Loucy (cell line): ENCODE data around the gene TTC32.

Experiments
- H2AFZ ChIP-seq: fragments of 200-600 bp; sonication (generic); 2 replicates; pipeline ENCODE4 v1.6.0; 2016; ENCODE audit warnings: antibody characterized with exemption, mild to moderate bottlenecking, low read length, moderate library complexity
- H3F3A ChIP-seq: fragments of 200-600 bp; 2 replicates; pipeline ENCODE4 v1.6.0; 2016; ENCODE audit warnings: antibody characterized with exemption, low read depth, mild to moderate bottlenecking
- H3K27me3 ChIP-seq: fragments of 200-600 bp; sonication (generic); 2 replicates; pipeline ENCODE4 v1.6.1; 2014; ENCODE audit warnings: low read length, mild to moderate bottlenecking; ENCODE audit not compliant: insufficient read depth, poor library complexity, severe bottlenecking
- H3K36me3 ChIP-seq: fragments of 200-600 bp; sonication (generic); 2 replicates; pipeline ENCODE4 v1.6.1; 2016; ENCODE audit warnings: low read length; ENCODE audit not compliant: insufficient read depth
- H3K4me1 ChIP-seq: fragments of 200-600 bp; sonication (generic); 2 replicates; pipeline ENCODE4 v1.5.1; 2014; ENCODE audit warnings: low read length, mild to moderate bottlenecking; ENCODE audit not compliant: insufficient read depth, poor library complexity, severe bottlenecking
- H3K4me2 ChIP-seq: fragments of 200-600 bp; sonication (generic); 2 replicates; pipeline ENCODE4 v1.6.0; 2014; ENCODE audit warnings: antibody characterized with exemption, low read length, low read depth, mild to moderate bottlenecking; ENCODE audit not compliant: poor library complexity, severe bottlenecking
- H3K4me3 ChIP-seq: fragments of 200-600 bp; sonication (generic); 2 replicates; pipeline ENCODE4 v1.5.1; 2014; ENCODE audit warnings: low read length, mild to moderate bottlenecking, mixed read lengths; ENCODE audit not compliant: poor library complexity, severe bottlenecking
- H3K79me2 ChIP-seq: fragments of 200-600 bp; sonication (generic); 2 replicates; pipeline ENCODE4 v1.6.1; 2014; ENCODE audit warnings: low read length; ENCODE audit not compliant: insufficient read depth
- H3K9ac ChIP-seq: fragments of 200-600 bp; sonication (generic); 2 replicates; pipeline ENCODE4 v1.6.0; 2014; ENCODE audit warnings: mild to moderate bottlenecking, low read depth, low read length, moderate library complexity; ENCODE audit not compliant: poor library complexity, severe bottlenecking
- H3K9me2 ChIP-seq: fragments of 200-600 bp; sonication (generic); replicated peaks from 2 replicates; pipeline ENCODE4 v1.6.1; 2016; ENCODE audit warnings: low read depth, low read length, mixed read lengths
- H3K9me3 ChIP-seq: fragments of 200-600 bp; sonication (generic); 2 replicates; pipeline ENCODE4 v1.6.1; 2014; ENCODE audit warnings: mild to moderate bottlenecking, antibody characterized with exemption, low read length, low read depth; ENCODE audit not compliant: insufficient read depth
- H4K20me1 ChIP-seq: fragments of 200-600 bp; sonication (generic); 2 replicates; pipeline ENCODE4 v1.6.0; 2014; ENCODE audit warnings: antibody characterized with exemption, low read length, mild to moderate bottlenecking; ENCODE audit not compliant: insufficient read depth, poor library complexity, severe bottlenecking
- EZH2phosphoT487 ChIP-seq: fragments of 200-600 bp; IDR thresholded peaks from 2 replicates; pipeline ENCODE4 v1.6.1; 2018; ENCODE audit warnings: antibody characterized with exemption, mild to moderate bottlenecking, moderate library complexity, borderline replicate concordance
- TF ChIP-seq, protein P1 (sequence below): fragments of 200-600 bp; sonication (generic); conservative IDR thresholded peaks from 2 replicates; pipeline ENCODE4 v1.5.1; 2014; ENCODE audit warnings: mild to moderate bottlenecking, antibody characterized with exemption, low read length

The TTC32 gene

DNA sequence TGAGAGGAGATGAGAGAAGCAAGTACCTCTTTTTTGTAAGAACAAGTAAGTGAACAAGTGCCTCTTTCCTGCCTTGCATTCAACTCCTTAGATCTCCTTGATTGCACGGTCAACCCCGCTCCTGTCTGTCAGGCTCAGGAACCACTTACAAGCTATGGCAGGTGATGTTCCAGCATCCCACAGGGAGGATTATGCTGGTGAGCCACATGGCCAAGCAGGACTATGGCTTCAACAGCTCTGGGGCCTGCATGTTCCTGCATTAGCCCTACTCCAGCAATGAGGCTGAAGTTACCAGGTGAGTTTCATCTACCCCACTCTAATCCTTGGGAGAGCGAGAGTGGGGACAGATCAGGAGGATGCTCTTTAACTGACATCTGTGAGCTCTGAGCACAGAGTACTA is 29.5 kb downstream of the TTC32 start:
- Histone ChIP-seq H3K79me2 (no peaks in the 10 kb centered on the region), H2AFZ (no peak overlapping the region), H3K4me3 (no peak overlapping the region), H3K27me3 (no peaks in the 10 kb centered on the region), H3K9ac (no peak overlapping the region), H3K4me2 (no peak overlapping the region), H3K9me2 (no peaks in the 10 kb centered on the region), H3K4me1 (no peaks in the 10 kb centered on the region), H3K9me3 (no peaks in the 10 kb centered on the region), H3K36me3 (no peaks in the 10 kb centered on the region), H4K20me1 (no peaks in the 10 kb centered on the region), H3F3A (no peaks in the 10 kb centered on the region)
- no peak for TF ChIP-seq EZH2phosphoT487
- TF ChIP-seq, protein P1, sequence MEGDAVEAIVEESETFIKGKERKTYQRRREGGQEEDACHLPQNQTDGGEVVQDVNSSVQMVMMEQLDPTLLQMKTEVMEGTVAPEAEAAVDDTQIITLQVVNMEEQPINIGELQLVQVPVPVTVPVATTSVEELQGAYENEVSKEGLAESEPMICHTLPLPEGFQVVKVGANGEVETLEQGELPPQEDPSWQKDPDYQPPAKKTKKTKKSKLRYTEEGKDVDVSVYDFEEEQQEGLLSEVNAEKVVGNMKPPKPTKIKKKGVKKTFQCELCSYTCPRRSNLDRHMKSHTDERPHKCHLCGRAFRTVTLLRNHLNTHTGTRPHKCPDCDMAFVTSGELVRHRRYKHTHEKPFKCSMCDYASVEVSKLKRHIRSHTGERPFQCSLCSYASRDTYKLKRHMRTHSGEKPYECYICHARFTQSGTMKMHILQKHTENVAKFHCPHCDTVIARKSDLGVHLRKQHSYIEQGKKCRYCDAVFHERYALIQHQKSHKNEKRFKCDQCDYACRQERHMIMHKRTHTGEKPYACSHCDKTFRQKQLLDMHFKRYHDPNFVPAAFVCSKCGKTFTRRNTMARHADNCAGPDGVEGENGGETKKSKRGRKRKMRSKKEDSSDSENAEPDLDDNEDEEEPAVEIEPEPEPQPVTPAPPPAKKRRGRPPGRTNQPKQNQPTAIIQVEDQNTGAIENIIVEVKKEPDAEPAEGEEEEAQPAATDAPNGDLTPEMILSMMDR = no peak

DNA sequence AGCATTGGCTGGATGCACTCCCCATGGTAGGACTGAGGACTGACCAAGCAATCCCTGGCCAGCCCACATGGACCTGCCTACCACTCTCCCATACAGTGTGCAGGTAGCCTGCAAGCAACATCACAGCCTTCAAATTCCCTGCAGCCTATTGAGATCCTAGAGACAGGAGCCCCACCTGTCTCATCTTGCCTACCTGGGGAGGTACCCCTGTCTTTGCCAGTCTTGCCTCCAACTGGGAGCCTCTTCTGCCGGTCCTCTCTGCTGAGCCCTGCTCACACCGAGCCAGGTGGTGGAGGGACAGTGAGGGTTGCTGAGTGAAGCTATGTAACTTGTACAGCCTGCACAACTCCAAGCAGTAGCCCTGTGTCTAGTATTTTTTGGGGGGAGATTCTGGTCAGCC is 29.9 kb downstream of the TTC32 start:
- Histone ChIP-seq H3K4me3 (no peak overlapping the region), H3K9me3 (no peaks in the 10 kb centered on the region), H3F3A (no peaks in the 10 kb centered on the region), H4K20me1 (no peaks in the 10 kb centered on the region), H3K4me2 (no peak overlapping the region), H3K9me2 (no peaks in the 10 kb centered on the region), H3K36me3 (no peaks in the 10 kb centered on the region), H3K9ac (no peak overlapping the region), H3K79me2 (no peaks in the 10 kb centered on the region), H3K27me3 (no peaks in the 10 kb centered on the region), H3K4me1 (no peaks in the 10 kb centered on the region), H2AFZ (no peak overlapping the region)
- no peak for TF ChIP-seq EZH2phosphoT487
- TF ChIP-seq, protein P1 = no peak

DNA sequence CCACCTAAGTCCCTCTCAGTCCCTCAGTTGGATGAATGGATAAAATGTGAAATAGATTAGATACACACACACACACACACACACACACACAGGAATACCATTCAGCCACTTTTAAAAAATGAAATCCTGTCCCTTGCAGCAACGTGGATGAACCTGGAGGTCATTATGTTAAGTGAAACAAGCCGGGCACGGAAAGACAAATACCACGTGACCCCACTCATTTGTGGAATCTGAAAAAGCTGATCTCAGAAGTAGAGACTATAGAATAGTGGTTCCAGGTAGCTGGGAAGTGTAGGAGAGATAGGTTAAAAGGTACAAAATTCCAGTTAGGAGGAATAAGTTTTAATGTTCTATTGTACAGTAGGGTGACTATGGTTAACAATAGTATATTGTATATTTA is 31.0 kb downstream of the TTC32 start:
- H3F3A ChIP-seq = no peaks in the 10 kb centered on the region
- H3K27me3 ChIP-seq = no peaks in the 10 kb centered on the region
- no peak overlapping the region for H3K4me2 ChIP-seq
- TF ChIP-seq, protein P1 = no peak
- no peak for TF ChIP-seq EZH2phosphoT487
- H3K9me3 ChIP-seq = no peaks in the 10 kb centered on the region
- no peak overlapping the region for H3K4me3 ChIP-seq
- no peaks in the 10 kb centered on the region for H4K20me1 ChIP-seq
- H3K36me3 ChIP-seq = no peaks in the 10 kb centered on the region
- no peaks in the 10 kb centered on the region for H3K4me1 ChIP-seq
- no peak overlapping the region for H3K9ac ChIP-seq
- no peaks in the 10 kb centered on the region for H3K79me2 ChIP-seq
- H3K9me2 ChIP-seq = no peaks in the 10 kb centered on the region
- H2AFZ ChIP-seq = no peak overlapping the region
